Keratinocyte (primary cell): ENCODE measurements around the gene FHIT. TPM values are rescaled to one million over a fixed set of nuclear protein-coding genes. Genes with fewer than 3 reads are reported as not detected.

Experiments
- DNase-seq: peaks from one replicate; pipeline ENCODE4 v3.0.0-alpha.2; 2011; ENCODE audit warnings: low read depth, missing footprints, low spot score
- FAIRE-seq: peaks from 2 replicates; lab custom pipeline; 2011; peaks lifted over from hg19 to GRCh38; lab: Jason Lieb, UNC
- H2AFZ ChIP-seq: 2 replicates; pipeline ENCODE4 v1.6.0; 2012; ENCODE audit warnings: low read length, control low read depth, inconsistent platforms; ENCODE audit not compliant: control insufficient read depth
- H3K27ac ChIP-seq: 2 replicates; pipeline ENCODE4 v1.5.1; 2011; ENCODE audit warnings: low read length; ENCODE audit not compliant: control insufficient read depth, insufficient read depth
- H3K27me3 ChIP-seq: 3 replicates; pipeline ENCODE4 v1.6.0; 2011; ENCODE audit warnings: low read length; ENCODE audit not compliant: control insufficient read depth, insufficient read depth; ENCODE audit errors: extremely low read depth
- H3K36me3 ChIP-seq, 2 experiments: 2 replicates in 1 of 2; 3 replicates in 1 of 2; pipeline ENCODE4 v1.5.1; 2011; ENCODE audit warnings: low read length in 2 of 2, mild to moderate bottlenecking in 1 of 2; ENCODE audit not compliant: control insufficient read depth in 2 of 2, insufficient read depth in 2 of 2; ENCODE audit errors: extremely low read depth in 1 of 2
- H3K4me1 ChIP-seq: 3 replicates; pipeline ENCODE4 v1.5.1; 2011; ENCODE audit warnings: low read length; ENCODE audit not compliant: control insufficient read depth, insufficient read depth; ENCODE audit errors: extremely low read depth
- H3K4me2 ChIP-seq: 3 replicates; pipeline ENCODE4 v1.6.0; 2011; ENCODE audit warnings: low read depth, low read length; ENCODE audit not compliant: control insufficient read depth, insufficient read depth; ENCODE audit errors: extremely low read depth
- H3K4me3 ChIP-seq, 3 experiments: fragments of 200-600 bp in 1 of 3; sonication (generic) in 1 of 3; 2 replicates in 2 of 3; 3 replicates in 1 of 3; pipeline ENCODE4 v1.5.1; 2011 to 2016; ENCODE audit warnings: low read length in 3 of 3, mild to moderate bottlenecking in 3 of 3, control low read depth in 2 of 3, inconsistent platforms in 1 of 3, low read depth in 1 of 3, mixed read lengths in 1 of 3, mixed run types in 1 of 3, moderate library complexity in 1 of 3; ENCODE audit not compliant: control insufficient read depth in 2 of 3, insufficient read depth in 2 of 3; ENCODE audit errors: extremely low read depth in 1 of 3
- H3K79me2 ChIP-seq: 2 replicates; pipeline ENCODE4 v1.6.0; 2012; ENCODE audit warnings: low read length; ENCODE audit not compliant: control insufficient read depth, insufficient read depth
- H3K9ac ChIP-seq: 3 replicates; pipeline ENCODE4 v1.6.0; 2011; ENCODE audit warnings: low read length; ENCODE audit not compliant: control insufficient read depth, insufficient read depth; ENCODE audit errors: extremely low read depth
- H3K9me1 ChIP-seq: 3 replicates; pipeline ENCODE4 v1.6.0; 2011; ENCODE audit warnings: low read length; ENCODE audit not compliant: control insufficient read depth, insufficient read depth; ENCODE audit errors: extremely low read depth
- H3K9me3 ChIP-seq: 2 replicates; pipeline ENCODE4 v1.5.1; 2012; ENCODE audit warnings: low read depth, low read length; ENCODE audit not compliant: control insufficient read depth
- H4K20me1 ChIP-seq: 3 replicates; pipeline ENCODE4 v1.6.0; 2011; ENCODE audit warnings: low read length; ENCODE audit not compliant: control insufficient read depth, insufficient read depth; ENCODE audit errors: extremely low read depth
- CTCF ChIP-seq, 3 experiments: IDR thresholded peaks in 1 of 3; conservative IDR thresholded peaks in 1 of 3; optimal IDR thresholded peaks in 1 of 3; 2 replicates in 2 of 3; 3 replicates in 1 of 3; pipeline versions ENCODE3 to v1.5.1; 2011; ENCODE audit warnings: low read length in 3 of 3, mild to moderate bottlenecking in 3 of 3, moderate library complexity in 2 of 3, control low read depth in 1 of 3, inconsistent platforms in 1 of 3; ENCODE audit not compliant: insufficient read depth in 2 of 3; ENCODE audit errors: extremely low read depth in 1 of 3
- EZH2 ChIP-seq: IDR thresholded peaks from one replicate; pipeline ENCODE4 v1.6.1; 2012; ENCODE audit warnings: inconsistent platforms, mild to moderate bottlenecking, low read length, moderate library complexity
- dilution Hi-C: fragments of 300-500 bp; cut with MboI; formaldehyde crosslinking; loops from one replicate; pipeline ENCODE4 v1.7.0; 2020; ENCODE audit warnings: low sequenced_read_pairs; ENCODE audit not compliant: extremely low pct_ligation_motif_present
- polyA plus RNA-seq, 5 experiments: library from polyadenylated mRNA; depleted of rRNA in 3 of 5; stranded (reverse) in 3 of 5; stranded (forward) in 1 of 5; unstranded in 1 of 5; fragments of >200 nt; gene quantifications; 1 replicate in 1 of 5; 2 replicates in 3 of 5; 3 replicates in 1 of 5; pipeline versions ENCODE4 v1.2.1 to v1.2.3, GENCODE V29; 2011 to 2012; ENCODE audit warnings: missing spikeins in 2 of 5, low read depth in 1 of 5, low replicate concordance in 1 of 5

FHIT gene
- polyA plus RNA-seq, 1 donor (not counting 4 experiments of a cell fraction or from before 2014, with no cell fraction given) = 2.2 TPM

DNA sequence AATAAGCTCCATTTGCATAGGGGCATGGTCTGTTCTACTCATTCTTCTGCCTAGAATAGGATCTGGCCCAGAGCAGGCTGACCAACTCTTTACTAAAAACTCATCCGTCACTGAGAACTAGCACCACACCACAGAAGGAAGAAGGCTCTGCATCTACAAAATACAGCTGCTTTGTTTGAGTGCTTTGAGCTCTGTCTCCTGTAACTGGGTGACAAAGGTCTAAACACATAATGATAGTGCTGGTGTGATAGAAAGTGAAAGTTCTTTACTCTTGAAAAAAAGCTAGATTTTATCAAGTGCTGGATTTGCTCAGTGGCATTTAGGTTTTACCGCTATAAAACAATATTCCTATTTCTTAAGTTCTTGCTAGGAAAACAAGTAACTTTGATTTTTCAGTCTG lies 140.7 kb downstream of the FHIT start:
- Histone ChIP-seq H3K9me3 (no peaks in the 10 kb centered on the region), H3K4me2 (no peak overlapping the region), H3K27ac (no peak overlapping the region), H4K20me1 (no peaks in the 10 kb centered on the region), H3K27me3 (no peaks in the 10 kb centered on the region), H3K9ac (no peak overlapping the region), H3K9me1 (no peaks in the 10 kb centered on the region), H3K36me3 (no peaks in the 10 kb centered on the region), H3K79me2 (no peaks in the 10 kb centered on the region), H3K4me3 (no peak overlapping the region), H3K4me1 (no peaks in the 10 kb centered on the region), H2AFZ (no peak overlapping the region)
- DNase-seq (no peak), FAIRE-seq (no peak)
- TF ChIP-seq EZH2 = no peak
- no peak for TF ChIP-seq CTCF (optimal IDR thresholded peaks at IDR 0.05 in 1 of 3, IDR thresholded peaks at IDR 0.05 in 1 of 3, conservative IDR thresholded peaks at IDR 0.05 in 1 of 3; ENCODE audit: extremely low read depth in 1 of 3, insufficient read depth in 2 of 3, low read length in 3 of 3)
- dilution Hi-C loops = no loop called here

DNA sequence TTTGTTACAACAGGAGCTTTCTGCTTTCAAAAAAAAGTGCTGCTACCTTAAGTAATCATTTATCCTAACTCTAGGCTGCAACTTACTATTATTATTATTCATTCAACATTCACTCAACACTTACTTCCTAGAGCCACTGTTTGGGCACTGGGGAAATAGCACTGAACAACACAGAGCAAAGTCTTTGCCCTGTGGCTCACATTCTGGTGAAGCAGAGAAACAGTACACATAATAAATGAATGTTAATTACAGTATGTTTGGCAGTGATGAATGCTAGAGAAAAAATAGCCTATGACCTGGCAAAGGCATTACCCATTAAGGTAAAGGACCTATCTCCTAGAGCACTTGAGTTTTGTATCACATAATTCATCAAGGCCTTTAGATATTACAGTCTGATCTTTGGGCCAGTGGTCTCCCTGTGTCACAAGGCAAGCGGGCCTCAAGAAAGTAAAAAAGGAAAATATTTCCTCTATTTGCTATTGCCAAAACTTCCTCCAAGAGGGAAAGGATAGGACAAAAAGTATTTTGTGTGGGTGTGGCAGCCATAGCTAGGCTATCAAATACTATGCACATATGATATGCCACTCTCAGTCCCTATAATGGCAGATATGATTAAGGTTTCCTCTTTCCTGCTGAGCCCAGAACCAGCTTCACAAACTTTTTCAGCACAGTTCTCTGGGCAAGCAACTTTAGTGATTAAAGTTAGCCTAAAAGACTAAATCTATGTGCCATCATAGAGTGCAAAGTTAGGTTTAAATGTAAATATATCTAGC lies 142.8 kb downstream of the FHIT start:
- H3K9ac ChIP-seq = no peak overlapping the region
- no peaks in the 10 kb centered on the region for H3K9me1 ChIP-seq
- H3K27me3 ChIP-seq = no peaks in the 10 kb centered on the region
- H3K9me3 ChIP-seq = no peaks in the 10 kb centered on the region
- dilution Hi-C loops = no loop called here
- no peaks in the 10 kb centered on the region for H3K4me1 ChIP-seq
- H4K20me1 ChIP-seq = no peaks in the 10 kb centered on the region
- FAIRE-seq (no peak), DNase-seq (no peak)
- no peak overlapping the region for H3K4me2 ChIP-seq
- H2AFZ ChIP-seq = no peak overlapping the region
- H3K36me3 ChIP-seq = no peaks in the 10 kb centered on the region
- H3K27ac ChIP-seq = no peak overlapping the region
- TF ChIP-seq CTCF (optimal IDR thresholded peaks at IDR 0.05 in 1 of 3, IDR thresholded peaks at IDR 0.05 in 1 of 3, conservative IDR thresholded peaks at IDR 0.05 in 1 of 3; ENCODE audit: extremely low read depth in 1 of 3, insufficient read depth in 2 of 3, low read length in 3 of 3) = no peak
- H3K79me2 ChIP-seq = no peaks in the 10 kb centered on the region
- no peak overlapping the region for H3K4me3 ChIP-seq
